OCI-M1 (cell line): ENCODE results near the gene GRM7.

Source experiments
- DNase-seq: peaks from one replicate; lab custom pipeline; 2025; lab: John Stamatoyannopoulos, UW

GRM7 gene

DNA sequence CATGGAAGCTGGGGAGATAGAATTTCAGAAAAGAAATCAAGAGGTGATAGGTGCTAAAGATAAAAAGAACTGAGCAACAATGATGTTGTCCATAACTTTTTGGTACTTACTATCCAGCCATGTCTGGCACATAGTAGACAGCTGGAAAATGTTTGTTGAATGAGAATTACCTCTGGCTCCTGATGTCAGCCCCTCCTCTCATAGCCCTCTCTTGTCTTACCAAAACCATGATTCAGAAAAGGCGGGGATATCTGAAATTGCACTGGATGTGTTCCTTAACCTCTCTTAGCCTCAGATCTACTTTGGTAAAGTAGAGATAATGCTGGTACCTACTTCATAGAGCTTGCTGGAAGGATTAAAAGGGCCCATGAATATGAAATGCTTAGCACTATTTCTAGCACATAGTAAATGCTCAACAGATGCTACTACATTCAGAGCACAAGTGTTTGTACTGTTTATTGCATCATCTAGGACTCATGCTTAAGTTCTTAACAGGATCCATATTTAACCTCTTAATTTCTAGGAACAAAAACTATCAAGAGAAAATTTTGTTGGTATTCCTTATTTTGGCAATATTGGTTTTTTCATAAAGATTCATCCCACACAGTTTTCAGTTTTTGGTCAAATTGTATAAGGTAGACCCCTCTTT lies 859.9 kb downstream of the GRM7 start:
- DNase-seq = peak; percentile 29

DNA sequence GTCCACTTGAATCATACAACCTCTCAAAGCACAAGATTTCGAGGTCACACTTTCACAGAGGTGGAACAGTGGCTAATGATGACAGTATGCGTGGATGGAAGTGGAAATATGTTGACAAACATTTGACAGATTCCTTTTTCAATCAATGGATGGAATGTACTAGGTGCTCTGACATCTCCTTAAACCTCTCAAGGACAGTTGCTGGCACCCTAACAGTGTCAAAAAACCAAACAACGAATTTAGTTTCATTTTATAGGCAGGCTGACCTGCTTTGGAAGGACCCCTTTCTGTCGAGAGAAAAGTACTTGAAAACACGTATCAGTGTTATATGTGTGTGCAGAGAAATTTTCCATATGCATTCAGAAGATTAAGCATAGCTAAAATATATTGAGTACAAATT lies 861.0 kb downstream of the GRM7 start:
- no peak for DNase-seq

DNA sequence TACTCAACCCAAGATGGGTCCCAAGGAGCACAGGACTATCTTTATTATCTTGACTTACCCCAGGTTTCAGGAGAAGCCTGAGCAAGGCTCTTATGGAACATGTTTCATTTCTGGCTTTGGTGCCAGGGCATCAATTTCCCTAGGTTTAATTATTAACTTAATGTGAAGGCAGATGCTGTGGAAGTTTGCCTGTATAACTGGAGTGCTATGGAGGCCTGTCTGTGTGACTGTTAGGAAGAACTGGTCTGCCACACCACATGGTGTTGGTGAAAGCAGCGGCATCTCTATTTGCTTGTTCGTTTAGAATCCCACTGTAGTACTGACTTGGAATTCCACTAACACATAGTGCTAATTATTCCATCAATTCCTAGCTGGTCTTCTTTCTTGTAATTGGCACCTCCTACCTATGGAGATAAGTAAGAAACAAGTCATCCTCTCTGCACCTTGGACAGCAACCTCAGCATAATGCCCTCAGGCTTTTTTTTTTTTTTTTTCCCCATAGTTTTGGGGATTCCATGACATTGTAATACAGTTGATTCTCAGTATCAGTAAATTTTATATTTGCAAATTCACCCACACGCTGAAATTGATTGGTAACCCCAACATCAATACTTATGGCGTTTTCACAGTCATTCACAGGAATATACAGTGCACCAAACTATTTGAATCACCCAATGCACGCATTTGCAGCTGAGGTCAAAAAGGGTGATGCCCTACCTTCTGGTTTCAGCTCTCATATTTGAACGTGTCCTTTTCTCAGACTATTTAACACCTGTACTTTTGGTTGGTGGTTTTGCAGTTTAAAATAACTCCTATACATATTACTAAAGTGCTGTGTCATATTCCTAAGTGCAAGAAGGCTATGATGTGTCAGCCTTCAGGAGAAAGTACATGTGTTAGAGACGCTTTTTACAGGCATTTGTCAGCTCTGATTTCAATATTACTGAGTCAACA lies 867.9 kb downstream of the GRM7 start:
- no peak for DNase-seq

DNA sequence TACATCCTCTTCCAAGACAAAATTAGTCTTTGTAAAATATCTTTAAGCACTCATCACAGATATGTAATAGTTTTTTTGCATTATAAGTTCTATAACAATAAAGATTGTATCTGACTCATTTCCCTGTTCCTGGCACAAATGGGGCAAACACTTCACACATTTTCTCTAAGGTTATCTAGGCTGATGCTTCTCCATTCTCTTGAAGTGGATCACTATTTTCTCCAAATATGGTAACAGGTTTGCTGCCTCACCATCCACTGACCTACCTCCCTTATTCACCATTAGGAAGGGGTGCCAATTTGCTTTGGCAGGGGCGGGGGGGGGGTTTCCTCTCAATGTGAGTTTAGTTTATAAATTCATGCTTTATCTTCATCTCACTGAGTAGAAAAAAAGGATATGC lies 873.0 kb downstream of the GRM7 start:
- DNase-seq = no peak

DNA sequence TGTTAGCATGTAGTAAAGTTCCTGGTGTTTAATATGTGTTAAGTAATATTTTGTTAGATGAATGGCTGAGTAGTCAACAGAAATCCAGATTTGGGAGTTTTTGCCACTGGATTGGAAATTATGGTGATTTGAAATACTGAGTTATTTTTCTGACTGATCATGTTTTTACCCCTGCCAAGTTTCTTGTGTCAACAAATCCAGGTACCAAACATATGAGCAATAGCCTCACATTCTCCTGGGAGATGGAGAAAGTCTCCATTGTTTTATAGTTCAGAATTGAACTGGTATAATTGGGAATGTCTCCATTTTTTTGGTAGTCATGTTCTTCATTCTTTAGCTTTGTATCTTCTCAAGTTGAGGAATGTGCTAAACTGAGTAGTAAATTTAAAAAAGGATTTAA lies 873.5 kb downstream of the GRM7 start:
- no peak for DNase-seq

DNA sequence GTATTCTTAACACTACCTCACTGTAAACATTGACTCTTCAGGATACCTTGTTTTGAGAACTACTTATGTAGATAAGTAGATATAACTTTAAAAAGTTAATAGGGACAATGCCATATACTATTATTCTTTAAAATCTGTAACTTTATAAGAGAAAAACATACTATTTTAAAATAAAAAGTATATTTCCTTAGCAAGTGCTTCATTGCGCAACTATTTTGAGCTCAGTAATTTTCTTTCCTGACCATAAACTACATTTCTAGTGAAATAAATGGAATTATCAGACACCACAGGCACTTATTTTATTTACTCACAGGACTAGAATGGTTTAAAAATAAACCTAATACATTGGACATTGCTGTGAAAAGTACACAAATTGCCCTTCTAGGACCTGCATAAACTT lies 876.3 kb downstream of the GRM7 start:
- DNase-seq = no peak

DNA sequence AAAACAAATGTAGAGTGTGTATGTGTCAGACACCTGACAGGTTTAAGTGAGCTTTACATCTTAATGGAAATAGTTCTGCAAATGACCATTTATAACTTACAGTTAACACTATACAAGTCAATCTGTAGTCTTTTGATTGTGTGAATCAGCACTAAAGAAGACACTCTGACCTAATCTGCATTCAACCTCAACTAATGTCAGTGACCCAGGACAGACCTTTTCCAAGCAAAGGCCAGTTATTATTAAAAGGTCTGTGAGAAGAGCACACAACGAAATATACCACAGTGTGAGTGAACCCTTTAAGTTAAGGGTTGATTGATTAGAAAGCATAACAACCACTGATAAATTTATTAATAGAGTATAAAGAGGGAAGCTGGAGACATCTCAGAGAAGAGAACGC lies 878.8 kb downstream of the GRM7 start:
- DNase-seq = no peak

DNA sequence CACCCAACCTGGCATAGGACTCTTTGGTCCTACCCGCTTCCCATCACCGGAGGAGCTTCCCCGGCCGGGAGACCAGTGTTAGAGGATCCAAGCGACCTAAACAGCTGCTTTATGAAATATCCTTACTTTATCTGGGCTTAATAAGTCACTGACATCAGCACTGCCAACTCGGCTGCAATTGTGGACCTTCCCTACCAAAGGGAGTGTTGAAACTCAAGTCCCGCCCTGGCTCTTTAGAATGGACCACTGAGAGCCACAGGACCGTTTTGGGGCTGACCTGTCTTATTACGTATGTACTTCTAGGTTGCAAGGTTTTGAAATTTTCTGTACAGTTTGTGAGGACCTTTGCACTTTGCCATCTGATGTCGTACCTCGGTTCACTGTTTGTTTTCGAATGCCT lies 879.5 kb downstream of the GRM7 start:
- DNase-seq = no peak

DNA sequence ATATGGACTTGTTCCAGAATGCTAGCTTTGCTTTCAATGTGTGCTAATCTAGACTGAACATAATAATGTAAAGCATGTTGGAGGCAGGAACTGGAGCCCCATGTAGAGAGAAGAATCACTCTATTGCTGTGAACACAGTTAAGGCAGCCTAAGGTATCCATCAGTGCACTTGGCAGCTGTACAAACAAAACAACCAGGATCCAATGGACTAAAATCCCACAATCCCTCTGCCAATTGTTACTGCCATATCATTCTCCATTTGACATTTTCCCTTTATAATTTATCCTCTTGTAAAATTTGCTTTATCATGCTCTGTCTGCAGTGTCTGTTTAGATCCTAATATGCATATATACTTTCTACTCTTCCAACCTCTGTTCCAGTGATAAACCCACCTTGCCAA lies 883.9 kb downstream of the GRM7 start:
- DNase-seq = no peak

DNA sequence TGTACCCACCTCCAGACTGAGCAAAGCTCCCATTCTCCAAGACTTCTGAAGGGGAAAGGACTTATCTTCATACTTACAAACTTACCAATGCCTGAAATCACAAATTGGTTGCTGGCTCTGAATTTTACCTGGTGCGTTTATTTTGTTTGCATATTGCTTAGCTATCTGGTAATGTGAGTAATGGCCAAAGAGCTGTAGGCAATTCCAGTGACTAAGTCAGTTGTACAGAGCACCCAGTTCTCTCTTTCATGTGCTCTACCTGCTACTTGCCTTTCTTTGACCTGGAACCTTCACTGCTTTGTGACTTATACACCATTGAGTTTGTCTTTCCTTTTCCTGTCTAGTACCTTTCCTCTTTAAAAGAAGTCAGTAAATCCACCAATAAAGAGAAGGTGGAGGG lies 884.8 kb downstream of the GRM7 start:
- DNase-seq = no peak

DNA sequence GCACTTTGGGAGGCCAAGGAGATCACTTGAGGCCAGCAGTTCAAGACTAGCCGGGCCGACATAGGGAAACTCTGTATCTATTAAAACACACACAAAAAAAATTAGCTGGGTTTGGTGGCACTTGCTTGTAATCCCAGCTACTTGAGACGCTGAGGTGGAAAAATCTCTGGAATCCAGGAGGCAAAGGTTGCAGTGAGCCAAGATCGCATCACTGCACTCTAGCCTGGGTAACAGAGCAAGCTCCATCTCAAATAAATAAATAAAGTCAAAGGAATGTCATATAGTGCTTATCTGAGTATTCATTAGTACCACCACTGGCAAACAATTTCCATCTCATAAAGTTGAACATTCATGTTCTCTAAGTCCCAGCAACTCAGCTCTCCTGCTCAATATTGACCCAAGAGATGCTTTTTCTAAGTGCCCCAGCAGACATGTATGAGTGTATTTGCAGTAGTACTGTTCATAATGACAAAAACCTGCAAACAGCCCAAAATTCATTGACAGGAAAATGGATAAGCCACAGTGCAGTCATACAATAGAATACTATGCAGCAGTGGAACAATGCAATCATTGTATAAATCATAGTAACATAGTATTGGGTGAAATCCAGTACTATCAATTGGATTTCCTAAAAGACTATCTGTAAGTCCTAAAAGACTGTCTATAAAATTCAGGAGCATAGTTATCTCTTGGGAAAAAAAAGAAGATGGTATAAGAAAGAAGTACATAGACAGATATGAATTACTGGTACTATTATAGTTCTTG lies 889.2 kb downstream of the GRM7 start:
- DNase-seq = no peak

DNA sequence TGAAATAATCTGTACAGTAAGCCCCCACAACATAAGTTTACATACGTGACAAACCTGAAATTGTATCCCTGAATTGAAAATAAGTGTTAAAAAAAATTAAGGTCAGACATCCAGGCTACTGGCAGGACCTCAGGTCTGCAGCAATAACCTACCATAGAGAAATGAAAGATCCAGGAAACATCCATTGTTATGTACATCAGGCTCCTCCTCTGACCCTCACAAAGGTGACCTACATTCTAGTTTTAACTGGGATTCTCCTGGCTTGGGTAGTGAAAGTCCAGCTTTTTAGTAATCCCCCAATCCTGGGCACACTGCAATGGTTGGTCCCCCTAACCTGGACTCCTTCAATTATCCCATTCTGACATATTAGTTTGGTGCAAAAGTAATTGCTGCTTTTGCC lies 891.1 kb downstream of the GRM7 start:
- DNase-seq = no peak

DNA sequence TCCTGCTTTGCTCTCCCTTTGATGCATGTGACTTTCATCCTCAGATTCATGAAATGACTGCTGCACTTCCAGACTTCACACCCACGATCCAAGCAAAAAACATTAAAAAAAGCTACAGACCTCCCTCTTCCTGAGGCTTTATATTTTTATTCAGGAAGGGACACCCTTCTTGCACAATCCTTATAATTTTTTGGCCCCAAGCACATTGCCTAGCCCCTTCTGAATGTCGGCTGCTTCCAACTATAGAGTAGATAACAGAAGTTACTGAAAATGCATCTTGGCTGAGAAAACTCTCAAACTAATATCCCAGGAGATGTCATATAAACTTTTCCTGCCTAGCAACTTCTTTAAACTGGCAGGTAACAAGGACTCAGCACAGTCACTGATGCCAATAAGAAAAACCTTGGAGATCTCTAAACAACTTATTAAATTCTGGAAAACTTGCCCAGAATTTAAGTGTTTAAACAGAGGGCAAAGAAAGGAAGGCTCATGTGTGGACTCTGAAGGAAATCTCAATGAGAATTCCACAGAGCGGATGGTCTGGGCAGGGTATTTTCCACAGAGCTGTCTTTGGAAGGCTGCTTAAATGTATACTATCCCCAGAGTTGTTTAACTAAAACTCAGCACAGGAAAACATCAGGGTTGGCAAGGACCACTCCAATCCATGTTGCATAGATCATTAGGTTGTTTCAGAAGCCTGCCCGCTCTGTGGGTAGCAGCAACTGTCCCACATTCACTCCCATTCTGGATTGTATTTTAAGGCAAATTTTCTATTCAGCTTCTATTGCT lies 893.9 kb downstream of the GRM7 start:
- DNase-seq = no peak

DNA sequence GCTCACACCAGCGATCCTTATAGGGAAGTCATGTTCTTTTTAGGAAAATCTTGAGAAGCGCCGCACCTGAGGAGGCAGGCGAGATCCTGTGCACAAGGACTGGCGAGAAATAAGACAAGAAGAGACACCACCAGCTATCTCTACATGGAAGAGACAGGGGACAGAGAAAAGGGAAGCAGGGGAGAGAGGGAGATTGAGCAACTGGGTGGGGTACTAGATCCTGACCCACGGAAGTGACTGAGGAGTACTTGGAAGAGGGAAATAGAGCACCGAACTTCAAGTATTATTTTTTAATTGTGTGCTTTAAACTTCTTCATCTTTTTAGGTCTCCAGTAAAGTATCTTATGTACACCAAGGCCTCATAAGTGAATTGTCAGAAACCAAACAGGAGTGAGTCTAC lies 898.7 kb downstream of the GRM7 start:
- peak; percentile 14 for DNase-seq

DNA sequence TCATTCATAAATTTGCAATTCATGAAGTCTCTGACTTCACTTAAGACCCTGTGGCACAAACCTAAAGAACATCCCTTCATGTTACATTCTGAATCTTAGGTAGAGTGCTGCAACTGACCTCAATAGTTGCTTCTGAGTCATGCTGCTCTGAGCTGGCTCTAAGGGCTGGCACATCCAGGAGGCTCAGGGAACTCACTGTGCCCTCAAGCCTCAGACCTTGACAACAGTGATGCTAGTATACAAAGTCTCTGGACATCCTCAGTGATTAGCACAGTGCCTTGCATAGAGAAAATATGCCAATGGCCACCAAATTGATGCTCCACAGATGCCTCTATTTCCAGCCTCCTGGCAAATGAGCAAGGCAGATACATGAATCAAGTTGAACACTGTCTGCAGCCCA lies 899.8 kb downstream of the GRM7 start:
- no peak for DNase-seq

DNA sequence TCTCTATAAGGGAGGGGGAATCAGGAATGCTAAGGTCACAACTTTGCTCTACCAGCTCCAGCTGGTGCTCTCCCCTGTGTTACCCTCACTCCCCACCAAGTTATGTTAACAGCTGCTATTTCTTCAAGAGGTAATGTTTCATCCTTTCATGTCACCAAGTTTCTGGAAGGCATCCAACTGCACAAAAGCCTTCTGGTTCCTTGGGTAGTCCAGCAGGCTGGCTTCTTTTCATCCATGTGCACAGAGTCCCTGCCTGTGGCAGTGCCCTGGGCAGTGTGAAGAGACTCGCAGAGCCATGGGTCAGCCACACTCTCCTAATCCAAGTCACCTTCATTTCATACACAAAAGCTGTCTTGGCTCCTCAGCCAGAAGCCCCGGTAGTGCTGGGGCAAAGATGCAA lies 903.2 kb downstream of the GRM7 start:
- no peak for DNase-seq

DNA sequence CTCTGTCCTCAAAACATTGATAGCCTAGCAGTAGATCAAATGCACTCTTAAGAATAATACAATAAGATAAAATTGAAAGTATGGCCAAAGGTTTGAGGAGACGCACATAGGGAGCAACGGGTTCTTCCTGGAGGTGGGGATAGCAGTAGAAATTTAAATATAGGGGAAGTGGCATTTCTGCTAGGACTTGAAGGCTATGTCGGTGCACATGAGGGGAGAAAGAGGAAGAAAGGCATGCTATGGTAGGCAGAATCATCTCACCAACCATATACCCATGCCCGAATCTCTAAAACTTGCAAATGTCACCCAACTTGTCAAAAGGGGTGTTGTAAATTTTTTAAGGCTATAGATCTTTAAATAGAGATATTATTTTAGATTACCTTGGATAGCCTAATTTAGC lies 905.6 kb downstream of the GRM7 start:
- DNase-seq = peak; percentile 22

DNA sequence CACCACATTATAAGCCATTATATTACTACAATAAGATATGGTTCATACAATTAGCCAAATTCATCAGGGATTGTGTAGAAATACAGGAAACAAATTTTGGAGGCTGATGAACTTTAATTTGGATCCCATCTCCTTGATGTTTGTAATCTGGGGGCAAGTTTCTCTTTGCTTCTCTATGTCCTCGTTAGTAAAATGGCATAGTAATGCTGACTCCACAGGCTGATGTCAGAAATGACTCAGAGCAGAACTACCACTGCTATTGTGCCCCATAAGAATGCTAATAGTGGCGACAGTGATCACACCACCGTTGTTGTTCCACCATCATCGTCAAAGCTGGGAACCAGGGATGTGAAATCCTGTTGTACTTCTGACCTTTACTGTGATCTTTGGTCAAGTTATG lies 918.4 kb downstream of the GRM7 start:
- peak; percentile 35 for DNase-seq

DNA sequence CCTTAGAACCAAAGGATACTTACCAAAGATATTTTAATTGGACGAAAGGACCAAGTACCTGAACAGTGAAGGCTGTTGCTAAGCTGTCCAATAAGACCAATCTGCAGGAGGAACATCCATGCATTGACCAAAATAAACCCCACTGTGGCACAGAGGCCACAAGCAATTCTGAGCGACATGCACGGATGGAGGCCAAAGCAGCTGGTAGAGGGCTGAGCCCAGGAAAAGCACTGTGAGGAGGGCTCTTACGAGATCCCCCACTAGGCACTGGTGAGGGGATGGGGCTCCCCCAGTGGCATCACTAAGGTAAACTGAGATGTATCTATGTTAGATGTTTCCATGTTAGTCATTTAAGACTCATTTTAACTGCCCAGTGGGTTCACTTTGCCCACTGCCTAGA lies 920.5 kb downstream of the GRM7 start:
- DNase-seq = no peak

DNA sequence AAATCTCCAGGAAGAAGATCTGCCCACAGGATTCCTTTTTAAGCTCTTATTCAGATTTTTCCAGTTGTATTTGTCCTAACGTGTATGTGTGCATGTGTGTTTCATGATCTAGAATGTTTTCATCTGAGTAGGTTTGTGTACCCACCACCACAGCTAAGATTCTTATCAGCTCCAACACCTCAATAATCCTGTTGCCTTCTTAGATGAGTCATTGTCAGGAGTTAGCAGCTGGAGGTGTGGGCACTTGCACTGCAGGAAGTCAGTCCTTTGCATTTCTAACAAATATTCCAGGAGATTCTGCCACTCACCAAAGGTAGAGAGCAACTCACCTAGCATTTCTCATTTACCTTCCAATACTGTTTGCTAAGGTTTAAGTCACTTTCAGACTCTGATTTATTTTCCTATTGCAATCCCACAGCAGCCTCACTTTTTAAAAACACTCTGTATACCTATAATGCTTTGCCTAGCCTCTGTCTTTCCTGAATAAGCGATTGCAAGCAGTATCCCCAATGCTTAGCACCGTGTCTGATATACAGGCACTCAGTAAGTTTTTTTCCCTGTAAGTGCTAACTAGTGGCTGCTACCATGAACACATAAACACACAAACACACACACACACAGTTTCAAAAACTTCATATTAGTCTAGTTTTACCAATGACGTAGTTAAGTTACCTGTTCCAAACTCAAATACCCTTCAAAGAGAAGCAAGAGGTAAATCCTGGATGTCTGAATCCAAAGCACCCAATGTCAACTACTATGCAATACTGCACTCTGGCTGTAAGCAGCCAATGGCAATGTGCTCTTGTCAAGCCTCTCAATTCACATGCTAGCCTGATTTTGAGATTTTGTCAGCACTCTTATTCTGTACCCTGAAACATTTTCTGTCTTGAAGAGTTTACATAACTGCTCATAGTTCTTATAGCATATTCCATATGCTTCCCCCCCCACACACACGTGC lies 927.2 kb downstream of the GRM7 start:
- peak; percentile 12 for DNase-seq

DNA sequence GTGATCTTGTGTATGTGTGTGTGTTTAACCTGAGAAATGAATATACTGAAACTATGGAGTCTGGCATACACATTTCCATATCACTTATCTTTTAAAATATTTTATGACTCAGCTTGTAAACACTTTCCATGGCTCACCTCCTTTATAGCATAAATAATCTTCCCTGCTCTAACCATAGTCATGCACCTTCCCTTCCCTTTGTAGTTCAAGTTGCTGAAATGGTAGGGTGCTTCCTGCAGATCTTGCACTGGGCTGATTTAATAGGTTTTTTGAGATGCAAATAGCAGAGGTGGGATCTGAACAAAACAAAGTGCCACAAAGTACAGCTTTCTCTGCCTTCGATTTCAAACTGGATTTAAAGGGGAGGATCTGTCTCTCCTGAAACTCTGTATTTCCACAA lies 928.0 kb downstream of the GRM7 start:
- no peak for DNase-seq
